NT2/D1 (cell line): Measurements from ENCODE around the gene FADS2.

Experiments
- DNase-seq: peaks from one replicate; pipeline ENCODE4 v3.0.0-alpha.2; 2011; ENCODE audit warnings: low read depth, low spot score
- H3K27me3 ChIP-seq: 2 replicates; pipeline ENCODE4 v1.6.0; 2011; ENCODE audit warnings: mild to moderate bottlenecking; ENCODE audit not compliant: insufficient read length, insufficient read depth
- H3K36me3 ChIP-seq: 2 replicates; pipeline ENCODE4 v1.6.1; 2011; ENCODE audit warnings: mild to moderate bottlenecking, low read length, mixed read lengths; ENCODE audit not compliant: insufficient read depth, insufficient read length
- H3K4me1 ChIP-seq: 2 replicates; pipeline ENCODE4 v1.5.1; 2011; ENCODE audit not compliant: insufficient read depth, insufficient read length
- H3K4me3 ChIP-seq: 2 replicates; pipeline ENCODE4 v1.5.1; 2011; ENCODE audit warnings: low read depth; ENCODE audit not compliant: insufficient read length
- H3K9ac ChIP-seq: 2 replicates; pipeline ENCODE4 v1.6.0; 2011; ENCODE audit warnings: low read depth; ENCODE audit not compliant: insufficient read length
- H3K9me3 ChIP-seq: 2 replicates; pipeline ENCODE4 v1.5.1; 2011; ENCODE audit warnings: mild to moderate bottlenecking, low read length; ENCODE audit not compliant: insufficient read depth
- SUZ12 ChIP-seq: IDR thresholded peaks from 2 replicates; pipeline ENCODE4 v1.6.1; 2011; ENCODE audit not compliant: insufficient read length, insufficient read depth; ENCODE audit errors: extremely low read depth
- YY1 ChIP-seq: IDR thresholded peaks from 2 replicates; pipeline ENCODE4 v1.6.1; 2011; ENCODE audit not compliant: insufficient read length, insufficient read depth
- ZNF274 ChIP-seq: IDR thresholded peaks from 2 replicates; pipeline ENCODE4 v1.6.1; 2011; ENCODE audit warnings: mild to moderate bottlenecking, low read depth, low read length

The FADS2 gene

GRCh38 chr11:61782299-61782698 is 45.8 kb upstream of the FADS2 start:
- Histone ChIP-seq H3K9ac (no peak overlapping the region), H3K9me3 (no peaks in the 10 kb centered on the region), H3K27me3 (no peaks in the 10 kb centered on the region), H3K4me3 (no peak overlapping the region), H3K4me1 (peaks cover 26% of the 10 kb centered on the region), H3K36me3 (peaks cover 95% of the 10 kb centered on the region)
- DNase-seq = no peak
- TF ChIP-seq SUZ12 (no peak), YY1 (no peak), ZNF274 (no peak)

DNA sequence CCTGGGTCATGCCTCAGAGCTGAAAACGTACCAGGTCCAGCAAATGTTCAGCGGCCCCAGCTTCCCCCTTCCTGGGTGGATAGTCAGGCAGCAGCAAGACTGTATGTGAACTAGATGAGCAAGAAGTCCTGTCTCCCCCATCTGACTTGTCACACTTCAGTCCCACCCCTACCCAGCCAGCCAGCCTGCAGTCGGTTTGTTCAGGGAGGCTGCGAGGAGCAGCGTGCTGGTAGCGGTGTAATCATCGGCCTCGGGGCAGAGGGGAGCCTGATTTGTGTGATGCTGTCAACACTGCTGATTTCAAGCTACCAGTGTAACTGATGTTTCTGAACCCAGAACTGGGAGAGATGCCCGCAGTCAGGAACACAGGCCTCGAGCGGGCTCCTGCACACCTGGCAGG is 45.3 kb upstream of the FADS2 start:
- peaks cover 21% of the 10 kb centered on the region for H3K4me1 ChIP-seq
- no peak overlapping the region for H3K4me3 ChIP-seq
- peaks cover 95% of the 10 kb centered on the region for H3K36me3 ChIP-seq
- H3K9ac ChIP-seq = no peak overlapping the region
- no peaks in the 10 kb centered on the region for H3K27me3 ChIP-seq
- no peaks in the 10 kb centered on the region for H3K9me3 ChIP-seq
- DNase-seq = no peak
- TF ChIP-seq YY1 (no peak), ZNF274 (no peak), SUZ12 (no peak)

DNA sequence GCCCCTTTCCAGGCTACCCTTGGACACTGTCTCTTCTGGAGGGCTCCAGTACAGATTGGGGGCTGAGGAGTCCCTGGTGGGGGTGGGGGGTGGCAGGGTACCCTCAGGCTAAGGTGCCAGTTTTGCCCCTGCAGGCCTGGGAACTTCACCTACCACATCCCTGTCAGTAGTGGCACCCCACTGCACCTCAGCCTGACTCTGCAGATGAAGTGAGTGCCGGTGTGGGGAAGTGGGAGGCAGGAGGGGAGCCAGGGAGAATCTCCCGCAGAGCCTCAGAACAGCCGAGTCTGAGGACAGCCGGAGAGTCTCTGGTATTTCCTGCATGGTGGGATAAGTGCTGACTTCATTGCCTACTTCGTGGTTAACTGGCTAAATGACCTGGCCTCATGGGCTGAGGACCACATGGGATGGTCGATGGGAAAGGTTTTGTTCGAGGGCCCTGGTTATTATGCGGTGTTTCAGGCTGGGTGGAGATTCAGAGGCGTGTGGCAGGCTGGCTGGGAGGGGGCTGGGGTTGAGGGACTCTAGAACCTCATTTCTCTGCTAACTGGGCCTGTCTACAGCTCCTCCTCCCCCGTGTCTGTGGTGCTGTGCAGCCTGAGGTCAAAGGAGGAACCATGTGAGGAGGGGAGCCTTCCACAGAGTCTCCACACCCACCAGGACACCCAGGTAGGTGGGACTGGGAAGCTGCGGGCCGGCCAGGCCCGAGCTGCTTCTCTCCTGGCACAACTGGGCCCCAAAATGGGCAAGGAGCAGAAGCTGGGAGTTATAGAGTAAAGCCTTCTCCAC is 44.2 kb upstream of the FADS2 start:
- no peak overlapping the region for H3K9ac ChIP-seq
- peaks cover 18% of the 10 kb centered on the region for H3K4me1 ChIP-seq
- no peaks in the 10 kb centered on the region for H3K9me3 ChIP-seq
- no peaks in the 10 kb centered on the region for H3K27me3 ChIP-seq
- TF ChIP-seq ZNF274 (no peak), SUZ12 (no peak), YY1 (no peak)
- H3K4me3 ChIP-seq = no peak overlapping the region
- no peak for DNase-seq
- peaks cover 95% of the 10 kb centered on the region for H3K36me3 ChIP-seq

GRCh38 chr11:61784506-61784805 is 43.6 kb upstream of the FADS2 start:
- no peaks in the 10 kb centered on the region for H3K27me3 ChIP-seq
- H3K9me3 ChIP-seq = no peaks in the 10 kb centered on the region
- peaks cover 18% of the 10 kb centered on the region for H3K4me1 ChIP-seq
- no peak overlapping the region for H3K9ac ChIP-seq
- no peak for TF ChIP-seq YY1
- no peak for TF ChIP-seq ZNF274
- TF ChIP-seq SUZ12 = no peak
- H3K4me3 ChIP-seq = no peak overlapping the region
- peaks cover 95% of the 10 kb centered on the region for H3K36me3 ChIP-seq
- DNase-seq = no peak

DNA sequence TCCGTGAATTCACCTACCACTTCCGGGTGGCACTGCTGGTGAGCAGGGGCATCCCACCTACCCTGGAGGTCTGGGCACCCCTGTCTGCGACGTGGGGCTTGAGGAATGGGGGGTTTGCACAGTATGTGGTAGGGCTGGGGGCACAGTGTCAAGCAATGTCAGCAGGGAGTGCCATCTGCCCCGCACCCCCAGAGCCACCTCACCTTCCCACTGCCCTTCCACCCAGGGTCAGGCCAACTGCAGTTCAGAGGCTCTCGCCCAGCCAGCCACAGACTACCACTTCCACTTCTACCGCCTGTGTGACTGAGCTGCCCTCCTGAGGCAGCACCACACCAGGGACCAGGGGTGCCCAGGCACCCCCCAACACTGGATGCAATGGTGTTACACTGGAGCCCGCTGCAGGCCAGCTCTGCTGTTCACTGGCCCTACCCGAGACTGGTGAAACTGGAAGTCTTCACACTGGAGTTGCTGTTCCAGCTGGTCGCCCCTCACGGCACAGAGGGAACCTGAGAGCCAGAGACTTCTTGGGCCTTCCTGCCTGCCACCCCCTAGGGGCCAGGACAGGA is 42.2 kb upstream of the FADS2 start:
- Histone ChIP-seq H3K27me3 (no peaks in the 10 kb centered on the region), H3K9ac (no peak overlapping the region), H3K9me3 (no peaks in the 10 kb centered on the region), H3K36me3 (peaks cover 96% of the 10 kb centered on the region), H3K4me3 (no peak overlapping the region), H3K4me1 (peaks cover 20% of the 10 kb centered on the region)
- TF ChIP-seq SUZ12 (no peak), YY1 (no peak), ZNF274 (no peak)
- DNase-seq = no peak

- peaks cover 13% of the 10 kb centered on the region for H3K4me1 ChIP-seq
- TF ChIP-seq SUZ12 (no peak), YY1 (no peak), ZNF274 (no peak)
- peaks cover 77% of the 10 kb centered on the region for H3K36me3 ChIP-seq
- no peak overlapping the region for H3K9ac ChIP-seq
- no peaks in the 10 kb centered on the region for H3K27me3 ChIP-seq
- H3K9me3 ChIP-seq = no peaks in the 10 kb centered on the region
- H3K4me3 ChIP-seq = no peak overlapping the region
- peak; percentile 40 for DNase-seq
These were observed 40.1 kb upstream of the FADS2 start for GRCh38 chr11:61787928-61788491.

DNA sequence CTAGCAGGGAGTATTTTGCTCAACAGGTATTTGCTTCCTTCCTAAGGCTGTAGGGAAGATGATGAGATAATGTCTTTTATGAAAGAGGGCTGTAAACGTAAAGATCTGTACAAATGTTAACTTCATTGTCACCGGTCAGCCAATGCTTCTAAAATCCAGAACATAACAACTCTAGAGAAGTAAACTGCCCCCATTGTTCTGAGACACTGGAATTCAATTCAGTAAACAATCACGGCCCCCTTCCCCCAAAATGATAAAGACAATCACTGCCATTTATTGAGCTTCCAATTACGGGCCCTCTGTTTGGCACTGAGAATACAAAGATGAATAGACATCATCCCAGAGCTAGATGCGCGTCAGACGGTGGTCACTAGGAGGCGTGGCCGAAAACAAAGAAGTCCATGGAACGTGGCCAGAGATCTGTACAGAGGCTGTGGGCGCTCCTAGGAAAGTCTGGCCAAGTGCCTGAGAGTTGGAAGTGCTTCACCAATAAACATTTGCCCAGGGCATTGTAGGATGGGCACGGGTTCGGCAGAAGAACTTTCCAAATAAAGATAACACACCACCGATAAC is 36.3 kb upstream of the FADS2 start:
- peak; percentile 40 for DNase-seq
- Histone ChIP-seq H3K4me3 (peak overlapping the region; percentile 96), H3K9ac (peak overlapping the region; percentile 99), H3K4me1 (peaks cover 6% of the 10 kb centered on the region), H3K36me3 (peaks cover 74% of the 10 kb centered on the region), H3K9me3 (no peaks in the 10 kb centered on the region), H3K27me3 (no peaks in the 10 kb centered on the region)
- TF ChIP-seq ZNF274 (no peak), YY1 (no peak), SUZ12 (no peak)
